Measurements from ENCODE around the gene RALGPS1.

RALGPS1 gene

GRCh38 chr9:127221695-127222094 is 307.1 kb downstream of the RALGPS1 start:
- peaks cover 36% of the 10 kb centered on the region for H3K4me1 ChIP-seq (ENCODE audit: low read length)
- TF ChIP-seq EZH2phosphoT487 (IDR thresholded peaks at IDR 0.05; ENCODE audit: low read depth) = no peak
- TF ChIP-seq CTCF (IDR thresholded peaks at IDR 0.05; ENCODE audit: low read depth, low read length) = no peak
- peak overlapping the region; percentile 6; the same call in 1 of the 2 replicates for H2AFZ ChIP-seq (ENCODE audit: low read depth, low read length)
- no peak overlapping the region for H3K27ac ChIP-seq (ENCODE audit: low read length)
- H3K4me3 ChIP-seq (ENCODE audit: low read length) = no peak overlapping the region
- no peaks in the 10 kb centered on the region for H3K36me3 ChIP-seq (replicated peaks; ENCODE audit: low read depth, low read length)
- H3K9ac ChIP-seq (ENCODE audit: low read length) = no peak overlapping the region
- no peaks in the 10 kb centered on the region for H3K79me2 ChIP-seq (ENCODE audit: low read length)
- H3K4me2 ChIP-seq (ENCODE audit: low read length) = peak overlapping the region; percentile 47
- no peaks in the 10 kb centered on the region for H3K9me3 ChIP-seq (ENCODE audit: insufficient read depth, low read length)
- 0 out of 2 replicates have a peak, but pooled peaks cover 6% of the 10 kb centered on the region for H3K27me3 ChIP-seq (ENCODE audit: low read depth, low read length)
- no peaks in the 10 kb centered on the region for H4K20me1 ChIP-seq (ENCODE audit: insufficient read depth, low read length)

- Histone ChIP-seq H3K4me1 (ENCODE audit: low read length) (peaks cover 36% of the 10 kb centered on the region), H2AFZ (ENCODE audit: low read depth, low read length) (peak overlapping the region; percentile 6; the same call in 1 of the 2 replicates), H3K36me3 (replicated peaks; ENCODE audit: low read depth, low read length) (no peaks in the 10 kb centered on the region), H3K27ac (ENCODE audit: low read length) (no peak overlapping the region), H3K4me3 (ENCODE audit: low read length) (no peak overlapping the region), H4K20me1 (ENCODE audit: insufficient read depth, low read length) (no peaks in the 10 kb centered on the region), H3K9me3 (ENCODE audit: insufficient read depth, low read length) (no peaks in the 10 kb centered on the region), H3K79me2 (ENCODE audit: low read length) (no peaks in the 10 kb centered on the region), H3K4me2 (ENCODE audit: low read length) (peak overlapping the region; percentile 47), H3K27me3 (ENCODE audit: low read depth, low read length) (0 out of 2 replicates have a peak, but pooled peaks cover 6% of the 10 kb centered on the region), H3K9ac (ENCODE audit: low read length) (no peak overlapping the region)
- no peak for TF ChIP-seq CTCF (IDR thresholded peaks at IDR 0.05; ENCODE audit: low read depth, low read length)
- no peak for TF ChIP-seq EZH2phosphoT487 (IDR thresholded peaks at IDR 0.05; ENCODE audit: low read depth)
Observed at GRCh38 chr9:127222388-127223095, 308.0 kb downstream of the RALGPS1 start.

GRCh38 chr9:127223266-127223665 is 308.7 kb downstream of the RALGPS1 start:
- no peak overlapping the region for H3K4me2 ChIP-seq (ENCODE audit: low read length)

More at GRCh38 chr9:127223266-127223665, 308.7 kb downstream of the RALGPS1 start:
- Histone ChIP-seq H3K4me3 (ENCODE audit: low read length) (no peak overlapping the region), H3K27me3 (ENCODE audit: low read depth, low read length) (0 out of 2 replicates have a peak, but pooled peaks cover 6% of the 10 kb centered on the region), H2AFZ (ENCODE audit: low read depth, low read length) (no peak overlapping the region), H3K4me1 (ENCODE audit: low read length) (peaks cover 36% of the 10 kb centered on the region), H4K20me1 (ENCODE audit: insufficient read depth, low read length) (no peaks in the 10 kb centered on the region), H3K79me2 (ENCODE audit: low read length) (no peaks in the 10 kb centered on the region), H3K36me3 (replicated peaks; ENCODE audit: low read depth, low read length) (no peaks in the 10 kb centered on the region), H3K9ac (ENCODE audit: low read length) (no peak overlapping the region), H3K27ac (ENCODE audit: low read length) (no peak overlapping the region), H3K9me3 (ENCODE audit: insufficient read depth, low read length) (no peaks in the 10 kb centered on the region)
- no peak for TF ChIP-seq EZH2phosphoT487 (IDR thresholded peaks at IDR 0.05; ENCODE audit: low read depth)
- no peak for TF ChIP-seq CTCF (IDR thresholded peaks at IDR 0.05; ENCODE audit: low read depth, low read length)

Measured in OCI-LY3 (cell line).